ENCODE measurements around the gene SKI. TPM values are rescaled to one million over a fixed set of nuclear protein-coding genes. Genes with fewer than 3 reads are reported as not detected.

The SKI gene
- total RNA-seq, 2 experiments from 2014 or later, result 4.7 to 11.7 TPM

GRCh38 chr1:2182376-2182775, 45.7 kb upstream of the SKI start:
- ChIA-PET CTCF (ENCODE audit: unreplicated experiment) (no interaction called here), POLR2A (no interaction called here)
- no peak overlapping the region for H3K4me2 ChIP-seq (ENCODE audit: low read length)
- no peaks in the 10 kb centered on the region for H3K79me2 ChIP-seq (ENCODE audit: insufficient read depth, low read depth, low read length)
- no peaks in the 10 kb centered on the region for H3K9me2 ChIP-seq (ENCODE audit: insufficient read depth, low read length)
- no peak overlapping the region for H3K27ac ChIP-seq (ENCODE audit: low read depth, low read length, poor library complexity, severe bottlenecking)
- no peaks in the 10 kb centered on the region for H4K20me1 ChIP-seq (ENCODE audit: insufficient read depth, low read length)
- TF ChIP-seq, protein P1, sequence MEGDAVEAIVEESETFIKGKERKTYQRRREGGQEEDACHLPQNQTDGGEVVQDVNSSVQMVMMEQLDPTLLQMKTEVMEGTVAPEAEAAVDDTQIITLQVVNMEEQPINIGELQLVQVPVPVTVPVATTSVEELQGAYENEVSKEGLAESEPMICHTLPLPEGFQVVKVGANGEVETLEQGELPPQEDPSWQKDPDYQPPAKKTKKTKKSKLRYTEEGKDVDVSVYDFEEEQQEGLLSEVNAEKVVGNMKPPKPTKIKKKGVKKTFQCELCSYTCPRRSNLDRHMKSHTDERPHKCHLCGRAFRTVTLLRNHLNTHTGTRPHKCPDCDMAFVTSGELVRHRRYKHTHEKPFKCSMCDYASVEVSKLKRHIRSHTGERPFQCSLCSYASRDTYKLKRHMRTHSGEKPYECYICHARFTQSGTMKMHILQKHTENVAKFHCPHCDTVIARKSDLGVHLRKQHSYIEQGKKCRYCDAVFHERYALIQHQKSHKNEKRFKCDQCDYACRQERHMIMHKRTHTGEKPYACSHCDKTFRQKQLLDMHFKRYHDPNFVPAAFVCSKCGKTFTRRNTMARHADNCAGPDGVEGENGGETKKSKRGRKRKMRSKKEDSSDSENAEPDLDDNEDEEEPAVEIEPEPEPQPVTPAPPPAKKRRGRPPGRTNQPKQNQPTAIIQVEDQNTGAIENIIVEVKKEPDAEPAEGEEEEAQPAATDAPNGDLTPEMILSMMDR (conservative IDR thresholded peaks at IDR 0.05; ENCODE audit: low read length), result no peak
- no peak for TF ChIP-seq EZH2phosphoT487 (IDR thresholded peaks at IDR 0.05; ENCODE audit: borderline replicate concordance, low read depth, low read length)
- no peak overlapping the region for H3K4me3 ChIP-seq (ENCODE audit: low read depth, low read length, poor library complexity, severe bottlenecking)
- intact Hi-C loops (cut with micrococcal nuclease; ENCODE audit: unreplicated experiment), result no loop called here
- no peaks in the 10 kb centered on the region for H3K36me3 ChIP-seq (ENCODE audit: insufficient read depth, low read length)
- H3K9me3 ChIP-seq (ENCODE audit: low read length), result no peaks in the 10 kb centered on the region
- H2AFZ ChIP-seq (ENCODE audit: low read length), result no peak overlapping the region
- no peaks in the 10 kb centered on the region for H3K4me1 ChIP-seq (ENCODE audit: insufficient read depth, low read length, poor library complexity, severe bottlenecking)
- DNase-seq (ENCODE audit: low spot score), result no peak
- no TSS peak for BruUV-seq (replicated peaks)

- peaks cover 2% of the 10 kb centered on the region for H3K4me1 ChIP-seq (ENCODE audit: insufficient read depth, low read length, poor library complexity, severe bottlenecking)
- no peaks in the 10 kb centered on the region for H3K9me3 ChIP-seq (ENCODE audit: low read length)
- TF ChIP-seq, protein P1 (conservative IDR thresholded peaks at IDR 0.05; ENCODE audit: low read length), result no peak
- TF ChIP-seq EZH2phosphoT487 (IDR thresholded peaks at IDR 0.05; ENCODE audit: borderline replicate concordance, low read depth, low read length), result no peak
- no peak overlapping the region for H2AFZ ChIP-seq (ENCODE audit: low read length)
- no peaks in the 10 kb centered on the region for H3K9me2 ChIP-seq (ENCODE audit: insufficient read depth, low read length)
- H3K79me2 ChIP-seq (ENCODE audit: insufficient read depth, low read depth, low read length), result no peaks in the 10 kb centered on the region
- H4K20me1 ChIP-seq (ENCODE audit: insufficient read depth, low read length), result no peaks in the 10 kb centered on the region
- H3K36me3 ChIP-seq (ENCODE audit: insufficient read depth, low read length), result no peaks in the 10 kb centered on the region
- ChIA-PET POLR2A (no interaction called here), CTCF (ENCODE audit: unreplicated experiment) (no interaction called here)
- intact Hi-C loops (cut with micrococcal nuclease; ENCODE audit: unreplicated experiment), result no loop called here
- no peak overlapping the region for H3K4me2 ChIP-seq (ENCODE audit: low read length)
- DNase-seq (ENCODE audit: low spot score), result no peak
- no peak overlapping the region for H3K4me3 ChIP-seq (ENCODE audit: low read depth, low read length, poor library complexity, severe bottlenecking)
- no TSS peak for BruUV-seq (replicated peaks)
- no peak overlapping the region for H3K27ac ChIP-seq (ENCODE audit: low read depth, low read length, poor library complexity, severe bottlenecking)
These were observed 44.2 kb upstream of the SKI start for GRCh38 chr1:2183937-2184334.

DNA sequence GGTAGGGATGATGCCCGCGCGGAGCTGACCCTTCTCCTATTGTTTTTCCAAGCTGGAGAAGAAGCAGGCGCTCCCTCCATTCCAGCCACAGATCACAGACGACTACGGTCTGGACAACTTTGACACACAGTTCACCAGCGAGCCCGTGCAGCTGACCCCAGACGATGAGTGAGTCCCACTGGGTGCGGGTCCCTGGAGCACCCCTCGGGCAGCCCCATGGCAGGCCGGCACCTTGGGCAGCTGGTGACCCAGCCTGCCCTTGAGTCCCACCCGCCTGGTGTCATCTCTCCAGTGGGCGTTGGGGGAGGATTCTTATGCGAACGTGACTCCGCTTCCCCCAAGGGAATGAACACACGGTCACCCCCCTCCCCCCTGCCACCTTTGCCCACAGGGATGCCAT, 43.6 kb upstream of the SKI start:
- H3K4me3 ChIP-seq (ENCODE audit: low read depth, low read length, poor library complexity, severe bottlenecking), result no peak overlapping the region
- H3K4me1 ChIP-seq (ENCODE audit: insufficient read depth, low read length, poor library complexity, severe bottlenecking), result peaks cover 7% of the 10 kb centered on the region
- no peak overlapping the region for H2AFZ ChIP-seq (ENCODE audit: low read length)
- TF ChIP-seq EZH2phosphoT487 (IDR thresholded peaks at IDR 0.05; ENCODE audit: borderline replicate concordance, low read depth, low read length), result no peak
- TF ChIP-seq, protein P1 (conservative IDR thresholded peaks at IDR 0.05; ENCODE audit: low read length), result no peak
- no peak overlapping the region for H3K27ac ChIP-seq (ENCODE audit: low read depth, low read length, poor library complexity, severe bottlenecking)
- H3K9me2 ChIP-seq (ENCODE audit: insufficient read depth, low read length), result no peaks in the 10 kb centered on the region
- H3K36me3 ChIP-seq (ENCODE audit: insufficient read depth, low read length), result no peaks in the 10 kb centered on the region
- no TSS peak for BruUV-seq (replicated peaks)
- intact Hi-C loops (cut with micrococcal nuclease; ENCODE audit: unreplicated experiment), result no loop called here
- DNase-seq (ENCODE audit: low spot score), result no peak
- CTCF ChIA-PET (ENCODE audit: unreplicated experiment), result no interaction called here
- POLR2A ChIA-PET, result no interaction called here
- no peaks in the 10 kb centered on the region for H4K20me1 ChIP-seq (ENCODE audit: insufficient read depth, low read length)
- H3K4me2 ChIP-seq (ENCODE audit: low read length), result no peak overlapping the region
- H3K79me2 ChIP-seq (ENCODE audit: insufficient read depth, low read depth, low read length), result no peaks in the 10 kb centered on the region
- no peaks in the 10 kb centered on the region for H3K9me3 ChIP-seq (ENCODE audit: low read length)

Measured in OCI-LY7 (cell line).